Measurements from ENCODE around the gene ZBTB33. TPM values are rescaled to one million over a fixed set of nuclear protein-coding genes. Genes with fewer than 3 reads are reported as not detected.

ZBTB33 gene, protein sequence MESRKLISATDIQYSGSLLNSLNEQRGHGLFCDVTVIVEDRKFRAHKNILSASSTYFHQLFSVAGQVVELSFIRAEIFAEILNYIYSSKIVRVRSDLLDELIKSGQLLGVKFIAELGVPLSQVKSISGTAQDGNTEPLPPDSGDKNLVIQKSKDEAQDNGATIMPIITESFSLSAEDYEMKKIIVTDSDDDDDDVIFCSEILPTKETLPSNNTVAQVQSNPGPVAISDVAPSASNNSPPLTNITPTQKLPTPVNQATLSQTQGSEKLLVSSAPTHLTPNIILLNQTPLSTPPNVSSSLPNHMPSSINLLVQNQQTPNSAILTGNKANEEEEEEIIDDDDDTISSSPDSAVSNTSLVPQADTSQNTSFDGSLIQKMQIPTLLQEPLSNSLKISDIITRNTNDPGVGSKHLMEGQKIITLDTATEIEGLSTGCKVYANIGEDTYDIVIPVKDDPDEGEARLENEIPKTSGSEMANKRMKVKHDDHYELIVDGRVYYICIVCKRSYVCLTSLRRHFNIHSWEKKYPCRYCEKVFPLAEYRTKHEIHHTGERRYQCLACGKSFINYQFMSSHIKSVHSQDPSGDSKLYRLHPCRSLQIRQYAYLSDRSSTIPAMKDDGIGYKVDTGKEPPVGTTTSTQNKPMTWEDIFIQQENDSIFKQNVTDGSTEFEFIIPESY
- total RNA-seq: 12.7 TPM
- 10 to 100 TPM in 7 of 8 donors, 1 to 10 TPM in 1; 9.3 to 19.4 (median 14.4) TPM for polyA plus RNA-seq (ENCODE audit: insufficient read depth in 1 of 8, insufficient read length in 8 of 8, low replicate concordance in 1 of 8)
- long read RNA-seq, donor 1, full-length matches to known transcripts: 2 of 2 reads
- long read RNA-seq, donor 1, partial matches to known transcripts: 0 of 2 reads
- long read RNA-seq, donor 1, other reads (novel, unspliced or antisense): 0 of 2 reads
- long read RNA-seq, donor 2, full-length matches to known transcripts: 1 of 1 reads
- long read RNA-seq, donor 2, partial matches to known transcripts: 0 of 1 reads
- long read RNA-seq, donor 2, other reads (novel, unspliced or antisense): 0 of 1 reads
- long read RNA-seq, donor 3, full-length matches to known transcripts: 3 of 10 reads
- long read RNA-seq, donor 3, partial matches to known transcripts: 7 of 10 reads
- long read RNA-seq, donor 3, other reads (novel, unspliced or antisense): 0 of 10 reads
- long read RNA-seq, donor 4, full-length matches to known transcripts: 4 of 4 reads
- long read RNA-seq, donor 4, partial matches to known transcripts: 0 of 4 reads
- long read RNA-seq, donor 4, other reads (novel, unspliced or antisense): 0 of 4 reads
- long read RNA-seq, donor 5, full-length matches to known transcripts: 27 of 27 reads
- long read RNA-seq, donor 5, partial matches to known transcripts: 0 of 27 reads
- long read RNA-seq, donor 5, other reads (novel, unspliced or antisense): 0 of 27 reads
- long read RNA-seq, donor 6, full-length matches to known transcripts: 11 of 11 reads
- long read RNA-seq, donor 6, partial matches to known transcripts: 0 of 11 reads
- long read RNA-seq, donor 6, other reads (novel, unspliced or antisense): 0 of 11 reads
- long read RNA-seq, donor 7, full-length matches to known transcripts: 10 of 10 reads
- long read RNA-seq, donor 7, partial matches to known transcripts: 0 of 10 reads
- long read RNA-seq, donor 7, other reads (novel, unspliced or antisense): 0 of 10 reads
- long read RNA-seq, donor 8, full-length matches to known transcripts: 8 of 8 reads
- long read RNA-seq, donor 8, partial matches to known transcripts: 0 of 8 reads
- long read RNA-seq, donor 8, other reads (novel, unspliced or antisense): 0 of 8 reads
- long read RNA-seq, donor 9, full-length matches to known transcripts: 7 of 7 reads
- long read RNA-seq, donor 9, partial matches to known transcripts: 0 of 7 reads
- long read RNA-seq, donor 9, other reads (novel, unspliced or antisense): 0 of 7 reads
- long read RNA-seq, donor 10, full-length matches to known transcripts: 11 of 11 reads
- long read RNA-seq, donor 10, partial matches to known transcripts: 0 of 11 reads
- long read RNA-seq, donor 10, other reads (novel, unspliced or antisense): 0 of 11 reads
- long read RNA-seq, donor 11, full-length matches to known transcripts: 7 of 7 reads
- long read RNA-seq, donor 11, partial matches to known transcripts: 0 of 7 reads
- long read RNA-seq, donor 11, other reads (novel, unspliced or antisense): 0 of 7 reads

DNA sequence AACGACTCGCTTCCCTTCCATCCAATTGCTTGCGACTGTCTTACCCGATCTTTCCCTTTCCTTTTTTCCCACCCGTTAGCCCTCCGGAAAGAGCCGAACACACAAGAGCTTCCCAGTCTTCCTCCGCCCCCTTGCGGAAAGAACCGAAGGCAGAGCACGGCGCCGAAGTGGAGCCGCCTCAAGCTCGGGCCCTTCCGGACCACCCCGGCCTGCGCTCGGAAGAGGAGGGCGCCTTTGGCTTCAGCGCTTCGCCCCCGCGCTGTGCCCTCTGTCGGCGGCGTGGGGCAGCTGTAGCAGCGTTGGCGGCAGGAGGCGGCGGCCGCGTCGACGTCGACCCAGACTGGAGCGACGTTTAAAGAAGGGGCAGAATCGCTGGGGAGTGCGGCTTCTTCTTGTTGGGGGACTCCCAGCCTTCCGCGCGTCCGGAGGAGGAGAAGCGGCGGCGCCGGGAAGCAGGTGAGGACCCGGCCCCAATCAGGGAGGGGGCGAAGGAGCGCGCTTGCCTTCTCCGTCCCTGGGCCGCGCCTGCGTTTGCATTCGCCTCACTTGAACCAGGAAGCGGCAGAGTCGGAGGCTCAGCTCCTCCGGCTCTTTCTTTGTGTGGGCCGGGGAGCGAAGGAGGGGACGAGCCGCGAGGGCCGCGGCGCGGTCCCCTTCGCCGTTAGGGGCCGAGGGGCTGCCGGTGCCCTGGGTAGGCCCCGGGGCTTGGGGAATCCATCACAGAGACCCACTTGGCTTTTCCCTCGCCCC is at the start of gene ZBTB33:
Gene ZBTB33 (plus strand): TSS at position 291 of the 750 bp plus-strand sequence. CDS start 2,604 bp downstream, outside the sequence.
- Histone ChIP-seq H3K36me3 (ENCODE audit: control insufficient read depth, insufficient read depth, low read length) (peaks cover 12% of the 10 kb centered on the region), H3K4me1 (ENCODE audit: control insufficient read depth, insufficient read depth, low read length) (no peaks in the 10 kb centered on the region), H3K4me3 (ENCODE audit: low read length) (peak within 1 kb of the TSS; percentile 62), H3K9me3 (replicated peaks; ENCODE audit: control insufficient read depth, low read depth, low read length) (no peaks in the 10 kb centered on the region), H3K27ac (ENCODE audit: low read length) (peak within 1 kb of the TSS; percentile 94), H3K27me3 (ENCODE audit: control insufficient read depth, insufficient read depth, low read length) (peaks cover 5% of the 10 kb centered on the region)
- DNase-seq: peak; percentile 98
- WGBS (ENCODE audit: insufficient coverage): 24% methylated on average over 72 of the region's 75 CpGs

DNA sequence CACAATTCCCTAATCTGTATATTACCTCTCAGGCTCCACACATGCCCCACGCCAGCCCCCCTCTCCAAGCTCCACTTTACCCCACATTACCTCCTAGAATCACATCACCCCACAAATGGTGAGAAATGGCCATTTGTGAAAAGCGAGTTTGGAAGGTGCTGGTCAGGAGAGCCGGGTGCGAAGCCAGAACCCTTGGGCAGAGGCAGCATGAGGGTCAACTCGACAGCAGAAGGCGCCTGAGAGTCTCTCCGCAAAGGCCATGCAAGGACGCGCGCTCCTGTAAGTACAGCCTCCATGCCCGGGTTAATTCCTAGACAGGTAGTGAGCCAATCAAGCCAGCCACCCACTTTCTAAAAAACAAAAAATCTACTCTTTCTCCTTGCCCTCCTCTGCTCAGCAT is 49.8 kb upstream of the ZBTB33 start:
- Histone ChIP-seq H3K36me3 (ENCODE audit: control insufficient read depth, insufficient read depth, low read length) (no peaks in the 10 kb centered on the region), H3K27ac (ENCODE audit: low read length) (no peak overlapping the region), H3K4me1 (ENCODE audit: control insufficient read depth, insufficient read depth, low read length) (no peaks in the 10 kb centered on the region), H3K27me3 (ENCODE audit: control insufficient read depth, insufficient read depth, low read length) (peaks cover 5% of the 10 kb centered on the region), H3K9me3 (replicated peaks; ENCODE audit: control insufficient read depth, low read depth, low read length) (no peaks in the 10 kb centered on the region), H3K4me3 (ENCODE audit: low read length) (no peak overlapping the region)
- 73% methylated on average over 8 of the region's 11 CpGs for WGBS (ENCODE audit: insufficient coverage)
- DNase-seq: no peak

DNA sequence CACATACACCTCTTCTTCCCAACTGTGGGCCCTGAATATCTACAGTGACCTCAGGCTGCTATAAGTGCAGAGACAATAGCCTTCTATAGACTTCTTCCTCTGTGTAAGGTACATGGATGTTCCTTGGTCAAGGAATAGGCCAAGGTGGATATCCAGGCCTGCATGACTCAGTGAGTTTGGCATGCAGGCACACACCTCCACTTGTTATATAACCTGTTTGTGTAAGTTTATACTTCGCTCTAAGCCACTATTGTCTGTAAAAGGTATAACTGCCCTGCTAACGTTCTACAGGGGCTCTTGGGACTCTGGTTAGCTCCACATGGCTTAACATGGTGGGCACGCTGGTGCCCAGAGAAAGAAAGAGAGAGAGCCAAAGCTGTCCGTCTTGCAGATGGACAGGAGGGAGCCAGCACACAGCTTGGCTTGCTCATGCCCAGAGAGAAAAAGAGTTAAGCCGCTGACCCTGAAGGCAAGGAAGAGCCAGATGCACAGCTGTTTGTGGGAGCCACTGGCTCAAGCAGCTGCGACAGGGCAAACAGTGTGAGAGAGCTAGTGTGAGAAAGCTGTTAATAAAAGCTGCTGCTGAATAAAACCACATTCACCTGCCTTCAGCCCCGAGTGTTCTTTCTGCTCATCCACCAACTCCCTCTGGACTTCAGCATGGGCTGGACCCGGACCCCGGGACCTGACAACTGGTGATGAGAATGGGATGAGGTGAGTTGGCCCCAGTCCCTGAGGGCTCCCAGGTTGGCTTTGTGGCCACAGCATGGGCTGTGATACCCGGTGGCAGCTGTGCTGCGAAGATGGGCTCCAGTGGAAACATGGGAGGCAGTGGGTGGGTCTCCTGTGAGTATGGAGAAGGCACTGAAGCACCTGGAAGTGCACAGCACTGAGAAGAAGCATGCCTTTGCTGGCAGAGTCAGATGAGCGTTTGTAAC is 44.5 kb upstream of the ZBTB33 start:
- peak; percentile 29 for DNase-seq
- H3K27me3 ChIP-seq (ENCODE audit: control insufficient read depth, insufficient read depth, low read length): peaks cover 7% of the 10 kb centered on the region
- WGBS (ENCODE audit: insufficient coverage): 52% methylated on average over 8 of the region's 12 CpGs
- no peak overlapping the region for H3K27ac ChIP-seq (ENCODE audit: low read length)
- H3K4me1 ChIP-seq (ENCODE audit: control insufficient read depth, insufficient read depth, low read length): no peaks in the 10 kb centered on the region
- no peaks in the 10 kb centered on the region for H3K36me3 ChIP-seq (ENCODE audit: control insufficient read depth, insufficient read depth, low read length)
- H3K4me3 ChIP-seq (ENCODE audit: low read length): no peak overlapping the region
- no peaks in the 10 kb centered on the region for H3K9me3 ChIP-seq (replicated peaks; ENCODE audit: control insufficient read depth, low read depth, low read length)

DNA sequence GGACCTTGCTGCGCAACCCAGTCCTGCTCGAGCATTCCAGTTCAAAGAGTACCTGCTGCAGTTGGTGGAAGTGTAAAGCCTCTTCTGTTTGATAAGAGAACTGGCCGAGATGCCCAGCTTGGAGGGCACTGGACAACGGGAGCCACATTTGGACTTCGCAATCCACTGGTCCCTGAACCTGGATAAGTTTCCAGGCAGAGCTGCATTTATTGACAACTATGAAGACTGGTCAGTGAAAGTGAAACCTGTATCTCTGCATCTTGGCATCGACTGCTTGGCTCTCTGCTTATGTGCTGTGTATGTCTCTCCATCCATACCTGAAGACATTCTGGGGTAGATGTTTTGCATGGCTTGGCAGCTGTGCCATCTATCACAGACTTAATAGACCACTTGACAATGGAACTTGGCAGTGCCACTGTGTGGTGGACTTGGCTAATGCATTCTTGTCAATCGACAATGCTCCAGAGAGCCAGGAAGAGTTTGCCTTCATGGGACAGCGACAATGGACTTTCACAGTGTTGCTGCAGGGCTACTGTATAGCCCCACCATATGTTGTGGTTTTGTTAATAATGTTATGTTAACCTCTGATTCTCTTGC is 43.5 kb upstream of the ZBTB33 start:
- WGBS (ENCODE audit: insufficient coverage): 82% methylated on average over 7 of the region's 8 CpGs
- peaks cover 7% of the 10 kb centered on the region for H3K27me3 ChIP-seq (ENCODE audit: control insufficient read depth, insufficient read depth, low read length)
- no peak for DNase-seq
- H3K36me3 ChIP-seq (ENCODE audit: control insufficient read depth, insufficient read depth, low read length): no peaks in the 10 kb centered on the region
- H3K27ac ChIP-seq (ENCODE audit: low read length): no peak overlapping the region
- no peaks in the 10 kb centered on the region for H3K4me1 ChIP-seq (ENCODE audit: control insufficient read depth, insufficient read depth, low read length)
- no peak overlapping the region for H3K4me3 ChIP-seq (ENCODE audit: low read length)
- H3K9me3 ChIP-seq (replicated peaks; ENCODE audit: control insufficient read depth, low read depth, low read length): no peaks in the 10 kb centered on the region

DNA sequence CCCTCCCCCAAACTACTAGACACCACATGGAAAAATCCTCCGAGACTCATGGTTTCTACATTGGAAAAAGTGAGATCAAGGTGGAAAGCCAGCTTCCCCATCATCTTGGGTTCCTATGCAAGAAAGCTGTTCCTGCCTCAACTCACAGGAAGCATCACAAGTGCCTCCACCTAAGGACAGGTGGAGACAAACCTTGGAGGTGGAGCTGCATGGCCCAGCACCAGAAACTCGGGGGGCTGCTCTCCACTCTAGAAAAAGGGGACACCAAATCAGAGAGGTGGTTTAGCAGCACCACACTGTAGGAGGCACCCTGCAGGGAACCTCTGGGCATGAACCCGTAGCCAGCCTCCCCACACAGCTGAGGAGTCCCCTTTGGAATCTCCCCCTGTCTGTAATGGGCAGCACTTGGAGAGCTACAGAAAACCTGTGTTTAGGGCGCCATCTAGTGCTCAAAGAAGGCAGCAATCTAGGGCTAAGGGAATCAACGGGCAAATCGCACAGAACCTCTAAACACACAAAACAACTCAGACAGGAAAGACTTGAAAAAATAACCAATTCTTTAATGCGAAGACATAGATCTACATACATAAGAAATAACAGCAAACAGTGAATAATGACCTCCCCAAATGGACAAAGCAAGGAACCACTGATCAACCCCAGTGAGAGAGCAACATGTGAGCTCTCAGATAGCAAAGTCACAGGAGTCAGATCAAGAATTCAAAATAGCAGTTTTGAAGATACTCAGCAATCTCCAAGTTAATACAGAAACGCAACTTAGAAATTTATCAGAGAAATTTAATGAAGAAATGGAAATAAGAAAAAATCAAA is 37.0 kb upstream of the ZBTB33 start:
- no peak overlapping the region for H3K27ac ChIP-seq (ENCODE audit: low read length)
- WGBS (ENCODE audit: insufficient coverage): 8% methylated on average over 4 of the region's 8 CpGs
- peaks cover 7% of the 10 kb centered on the region for H3K27me3 ChIP-seq (ENCODE audit: control insufficient read depth, insufficient read depth, low read length)
- H3K4me1 ChIP-seq (ENCODE audit: control insufficient read depth, insufficient read depth, low read length): no peaks in the 10 kb centered on the region
- no peaks in the 10 kb centered on the region for H3K9me3 ChIP-seq (replicated peaks; ENCODE audit: control insufficient read depth, low read depth, low read length)
- no peak overlapping the region for H3K4me3 ChIP-seq (ENCODE audit: low read length)
- no peaks in the 10 kb centered on the region for H3K36me3 ChIP-seq (ENCODE audit: control insufficient read depth, insufficient read depth, low read length)
- DNase-seq: peak; percentile 70

DNA sequence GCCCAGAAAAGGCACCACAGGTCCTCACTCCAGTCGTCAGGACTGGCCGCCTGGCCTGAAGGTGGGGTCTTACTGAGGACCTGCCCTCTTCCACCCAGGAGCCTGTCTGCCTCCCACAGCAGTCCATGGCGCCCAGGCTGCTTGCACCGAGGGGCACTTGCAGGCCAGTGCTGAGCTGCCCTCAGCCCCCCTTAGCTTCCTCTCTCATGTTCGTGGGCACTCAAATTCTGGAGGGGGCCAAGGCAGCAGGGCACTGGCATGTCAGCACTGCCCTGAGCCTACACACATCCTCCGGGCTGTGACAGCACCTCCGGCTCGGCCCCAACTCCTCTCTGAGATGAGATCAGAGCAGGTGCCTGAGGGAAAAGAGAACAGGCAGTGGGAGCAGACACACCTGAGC is 27.2 kb upstream of the ZBTB33 start:
- no peaks in the 10 kb centered on the region for H3K4me1 ChIP-seq (ENCODE audit: control insufficient read depth, insufficient read depth, low read length)
- H3K36me3 ChIP-seq (ENCODE audit: control insufficient read depth, insufficient read depth, low read length): no peaks in the 10 kb centered on the region
- H3K4me3 ChIP-seq (ENCODE audit: low read length): no peak overlapping the region
- H3K27ac ChIP-seq (ENCODE audit: low read length): no peak overlapping the region
- H3K9me3 ChIP-seq (replicated peaks; ENCODE audit: control insufficient read depth, low read depth, low read length): no peaks in the 10 kb centered on the region
- WGBS (ENCODE audit: insufficient coverage): 71% methylated on average over 8 of the region's 8 CpGs
- DNase-seq: no peak
- H3K27me3 ChIP-seq (ENCODE audit: control insufficient read depth, insufficient read depth, low read length): peaks cover 2% of the 10 kb centered on the region

DNA sequence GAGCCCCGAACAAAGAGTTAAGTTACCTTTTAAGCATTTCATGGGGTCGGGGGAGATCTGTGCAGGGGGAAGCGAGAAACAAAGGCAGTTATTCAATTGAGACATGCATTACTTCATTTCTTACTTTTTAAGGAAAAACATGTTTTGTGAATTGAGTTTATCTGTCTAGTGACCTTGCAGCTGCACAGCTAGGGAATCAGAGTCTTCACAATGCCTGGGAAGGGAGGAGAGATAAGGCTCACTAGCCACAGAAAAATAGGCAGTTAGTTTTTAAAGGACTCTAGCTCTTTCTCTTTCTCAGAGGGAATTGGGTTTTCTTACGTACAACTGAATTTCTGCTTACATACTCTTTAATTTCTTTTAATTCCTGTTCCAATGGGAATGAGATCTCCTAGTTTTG is 26.2 kb upstream of the ZBTB33 start:
- Histone ChIP-seq H3K27me3 (ENCODE audit: control insufficient read depth, insufficient read depth, low read length) (peaks cover 2% of the 10 kb centered on the region), H3K27ac (ENCODE audit: low read length) (no peak overlapping the region)
- no CpG with 5 or more reads among the region's 4 CpGs for WGBS (ENCODE audit: insufficient coverage)

More for the DNA sequence above, 26.2 kb upstream of the ZBTB33 start:
- no peak for DNase-seq
- no peaks in the 10 kb centered on the region for H3K9me3 ChIP-seq (replicated peaks; ENCODE audit: control insufficient read depth, low read depth, low read length)
- no peaks in the 10 kb centered on the region for H3K4me1 ChIP-seq (ENCODE audit: control insufficient read depth, insufficient read depth, low read length)
- no peak overlapping the region for H3K4me3 ChIP-seq (ENCODE audit: low read length)
- H3K36me3 ChIP-seq (ENCODE audit: control insufficient read depth, insufficient read depth, low read length): no peaks in the 10 kb centered on the region

Data from muscle of leg (tissue), 16 donors.